ENCODE measurements around the gene SMIM32. TPM values are rescaled to one million over a fixed set of nuclear protein-coding genes. Genes with fewer than 3 reads are reported as not detected.

Gene SMIM32
- polyA plus RNA-seq, 1 donor from 2014 or later, result 3.6 TPM

DNA sequence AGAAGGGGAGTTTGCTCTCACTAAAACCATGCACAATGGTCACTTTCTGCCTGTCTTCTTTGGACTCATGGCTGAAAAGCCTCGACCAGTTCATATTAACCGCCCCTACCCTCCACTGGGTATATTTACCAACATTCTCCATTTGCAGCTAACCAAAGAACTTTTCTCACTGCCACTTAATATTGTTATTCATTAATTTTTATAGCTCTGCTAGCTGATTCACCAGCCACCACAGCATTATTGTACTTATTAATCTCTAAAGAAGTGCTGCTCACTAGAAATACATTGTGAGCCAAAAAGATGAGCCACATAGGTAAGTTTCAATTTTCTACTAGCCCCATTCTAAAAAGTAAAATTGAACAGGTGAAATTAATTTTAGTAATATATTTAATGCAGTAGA, 33.4 kb upstream of the SMIM32 start:
- no peak overlapping the region for H3K9ac ChIP-seq (ENCODE audit: low read length)
- H3K79me2 ChIP-seq (replicated peaks; ENCODE audit: insufficient read depth, low read length), result no peaks in the 10 kb centered on the region
- no peaks in the 10 kb centered on the region for H3F3A ChIP-seq (ENCODE audit: insufficient read depth, low read length, poor library complexity, severe bottlenecking)
- H3K4me2 ChIP-seq (ENCODE audit: low read length), result no peak overlapping the region
- H3K36me3 ChIP-seq (ENCODE audit: insufficient read depth, low read length), result no peaks in the 10 kb centered on the region
- H3K4me3 ChIP-seq (ENCODE audit: low read length), result no peak overlapping the region
- H4K20me1 ChIP-seq (ENCODE audit: insufficient read depth), result no peaks in the 10 kb centered on the region
- no peaks in the 10 kb centered on the region for H3K9me2 ChIP-seq (ENCODE audit: insufficient read depth, low read length)
- H3K27me3 ChIP-seq (ENCODE audit: insufficient read depth, low read depth, low read length), result no peaks in the 10 kb centered on the region
- TF ChIP-seq, protein P1, sequence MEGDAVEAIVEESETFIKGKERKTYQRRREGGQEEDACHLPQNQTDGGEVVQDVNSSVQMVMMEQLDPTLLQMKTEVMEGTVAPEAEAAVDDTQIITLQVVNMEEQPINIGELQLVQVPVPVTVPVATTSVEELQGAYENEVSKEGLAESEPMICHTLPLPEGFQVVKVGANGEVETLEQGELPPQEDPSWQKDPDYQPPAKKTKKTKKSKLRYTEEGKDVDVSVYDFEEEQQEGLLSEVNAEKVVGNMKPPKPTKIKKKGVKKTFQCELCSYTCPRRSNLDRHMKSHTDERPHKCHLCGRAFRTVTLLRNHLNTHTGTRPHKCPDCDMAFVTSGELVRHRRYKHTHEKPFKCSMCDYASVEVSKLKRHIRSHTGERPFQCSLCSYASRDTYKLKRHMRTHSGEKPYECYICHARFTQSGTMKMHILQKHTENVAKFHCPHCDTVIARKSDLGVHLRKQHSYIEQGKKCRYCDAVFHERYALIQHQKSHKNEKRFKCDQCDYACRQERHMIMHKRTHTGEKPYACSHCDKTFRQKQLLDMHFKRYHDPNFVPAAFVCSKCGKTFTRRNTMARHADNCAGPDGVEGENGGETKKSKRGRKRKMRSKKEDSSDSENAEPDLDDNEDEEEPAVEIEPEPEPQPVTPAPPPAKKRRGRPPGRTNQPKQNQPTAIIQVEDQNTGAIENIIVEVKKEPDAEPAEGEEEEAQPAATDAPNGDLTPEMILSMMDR (IDR thresholded peaks at IDR 0.05; ENCODE audit: poor library complexity, severe bottlenecking), result no peak
- TF ChIP-seq POLR2AphosphoS5 (IDR thresholded peaks at IDR 0.05) (no peak), EZH2 (IDR thresholded peaks at IDR 0.05; ENCODE audit: borderline replicate concordance, insufficient read depth, low read length, poor library complexity, severe bottlenecking) (no peak), MXI1 (conservative IDR thresholded peaks at IDR 0.05; ENCODE audit: poor library complexity, severe bottlenecking) (no peak), TAF1 (IDR thresholded peaks at IDR 0.05; ENCODE audit: low read depth) (no peak), EP300 (conservative IDR thresholded peaks at IDR 0.05; ENCODE audit: poor library complexity, severe bottlenecking) (no peak), SMC3 (conservative IDR thresholded peaks at IDR 0.05; ENCODE audit: poor library complexity) (no peak), RAD21 (conservative IDR thresholded peaks at IDR 0.05) (no peak)
- TF ChIP-seq, protein P2, sequence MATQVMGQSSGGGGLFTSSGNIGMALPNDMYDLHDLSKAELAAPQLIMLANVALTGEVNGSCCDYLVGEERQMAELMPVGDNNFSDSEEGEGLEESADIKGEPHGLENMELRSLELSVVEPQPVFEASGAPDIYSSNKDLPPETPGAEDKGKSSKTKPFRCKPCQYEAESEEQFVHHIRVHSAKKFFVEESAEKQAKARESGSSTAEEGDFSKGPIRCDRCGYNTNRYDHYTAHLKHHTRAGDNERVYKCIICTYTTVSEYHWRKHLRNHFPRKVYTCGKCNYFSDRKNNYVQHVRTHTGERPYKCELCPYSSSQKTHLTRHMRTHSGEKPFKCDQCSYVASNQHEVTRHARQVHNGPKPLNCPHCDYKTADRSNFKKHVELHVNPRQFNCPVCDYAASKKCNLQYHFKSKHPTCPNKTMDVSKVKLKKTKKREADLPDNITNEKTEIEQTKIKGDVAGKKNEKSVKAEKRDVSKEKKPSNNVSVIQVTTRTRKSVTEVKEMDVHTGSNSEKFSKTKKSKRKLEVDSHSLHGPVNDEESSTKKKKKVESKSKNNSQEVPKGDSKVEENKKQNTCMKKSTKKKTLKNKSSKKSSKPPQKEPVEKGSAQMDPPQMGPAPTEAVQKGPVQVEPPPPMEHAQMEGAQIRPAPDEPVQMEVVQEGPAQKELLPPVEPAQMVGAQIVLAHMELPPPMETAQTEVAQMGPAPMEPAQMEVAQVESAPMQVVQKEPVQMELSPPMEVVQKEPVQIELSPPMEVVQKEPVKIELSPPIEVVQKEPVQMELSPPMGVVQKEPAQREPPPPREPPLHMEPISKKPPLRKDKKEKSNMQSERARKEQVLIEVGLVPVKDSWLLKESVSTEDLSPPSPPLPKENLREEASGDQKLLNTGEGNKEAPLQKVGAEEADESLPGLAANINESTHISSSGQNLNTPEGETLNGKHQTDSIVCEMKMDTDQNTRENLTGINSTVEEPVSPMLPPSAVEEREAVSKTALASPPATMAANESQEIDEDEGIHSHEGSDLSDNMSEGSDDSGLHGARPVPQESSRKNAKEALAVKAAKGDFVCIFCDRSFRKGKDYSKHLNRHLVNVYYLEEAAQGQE (IDR thresholded peaks at IDR 0.05; ENCODE audit: borderline replicate concordance), result no peak
- H3K9me3 ChIP-seq (ENCODE audit: low read length), result no peaks in the 10 kb centered on the region
- no peak overlapping the region for H2AFZ ChIP-seq (ENCODE audit: low read depth, low read length)
- no peak overlapping the region for H3K27ac ChIP-seq (ENCODE audit: low read length)

DNA sequence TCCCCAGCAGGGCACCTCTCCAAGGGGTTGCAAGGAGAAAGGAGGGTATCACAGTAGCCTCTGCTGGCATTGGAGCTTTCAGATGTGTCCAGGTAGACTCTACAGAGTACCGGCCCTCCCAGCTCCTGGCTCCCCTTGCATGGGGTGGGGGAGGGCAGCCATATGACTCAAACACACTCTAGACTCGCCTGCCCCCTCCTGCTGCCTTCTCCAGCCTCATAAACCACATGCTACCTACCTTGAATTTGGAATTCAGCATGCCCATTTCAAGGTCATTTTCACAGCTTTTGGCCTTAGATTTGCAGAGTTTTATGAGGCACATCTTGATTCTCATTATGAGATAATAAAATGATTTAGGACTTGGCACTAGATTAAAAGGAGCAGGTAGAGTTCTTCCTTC, 32.8 kb upstream of the SMIM32 start:
- no peak overlapping the region for H3K9ac ChIP-seq (ENCODE audit: low read length)
- H3K4me3 ChIP-seq (ENCODE audit: low read length), result no peak overlapping the region
- H3F3A ChIP-seq (ENCODE audit: insufficient read depth, low read length, poor library complexity, severe bottlenecking), result no peaks in the 10 kb centered on the region
- no peak for TF ChIP-seq POLR2AphosphoS5 (IDR thresholded peaks at IDR 0.05)
- no peak for TF ChIP-seq RAD21 (conservative IDR thresholded peaks at IDR 0.05)
- TF ChIP-seq, protein P1 (IDR thresholded peaks at IDR 0.05; ENCODE audit: poor library complexity, severe bottlenecking), result no peak
- no peaks in the 10 kb centered on the region for H3K36me3 ChIP-seq (ENCODE audit: insufficient read depth, low read length)
- no peaks in the 10 kb centered on the region for H3K9me3 ChIP-seq (ENCODE audit: low read length)
- no peak overlapping the region for H3K27ac ChIP-seq (ENCODE audit: low read length)
- no peaks in the 10 kb centered on the region for H3K79me2 ChIP-seq (replicated peaks; ENCODE audit: insufficient read depth, low read length)
- no peaks in the 10 kb centered on the region for H3K9me2 ChIP-seq (ENCODE audit: insufficient read depth, low read length)
- H3K27me3 ChIP-seq (ENCODE audit: insufficient read depth, low read depth, low read length), result no peaks in the 10 kb centered on the region
- H2AFZ ChIP-seq (ENCODE audit: low read depth, low read length), result no peak overlapping the region
- H3K4me2 ChIP-seq (ENCODE audit: low read length), result no peak overlapping the region
- no peaks in the 10 kb centered on the region for H4K20me1 ChIP-seq (ENCODE audit: insufficient read depth)
